ENCODE results near the gene MRPS17. TPM values are rescaled to one million over a fixed set of nuclear protein-coding genes. Genes with fewer than 3 reads are reported as not detected.

Gene MRPS17
- total and polyA plus RNA-seq, 2 donors (not counting 3 experiments of a cell fraction or from before 2014, with no cell fraction given), result 11.8 to 19.5 TPM

DNA sequence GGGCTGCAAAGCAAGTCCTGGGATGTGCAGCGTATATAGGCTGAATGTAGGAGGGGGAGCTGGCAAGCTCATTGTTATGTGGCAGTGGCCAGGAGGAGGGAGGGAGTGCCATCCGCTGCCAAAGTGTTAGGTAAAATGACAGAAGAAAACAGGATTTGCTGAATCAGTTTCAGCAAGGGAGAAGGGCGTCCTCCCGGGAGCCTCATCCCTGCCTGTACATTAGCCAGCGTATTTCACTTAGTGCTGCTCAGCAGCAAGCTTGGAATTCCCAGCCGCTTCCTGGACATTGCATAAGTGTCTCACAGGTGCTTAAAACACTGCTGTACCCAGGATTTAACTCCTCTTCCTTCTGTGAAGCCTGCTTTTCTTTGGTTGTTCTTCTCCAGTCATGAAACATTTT lies 15.2 kb downstream of the MRPS17 start:
- CTCF ChIA-PET, result no interaction called here
- no TSS peak for BruUV-seq (replicated peaks)
- no peaks in the 10 kb centered on the region for H4K20me1 ChIP-seq (replicated peaks; ENCODE audit: control insufficient read depth, extremely low read depth, insufficient read depth, low read length)
- H3K4me1 ChIP-seq (ENCODE audit: control insufficient read depth, extremely low read depth, insufficient read depth, low read length), result no peaks in the 10 kb centered on the region
- DNase-seq (ENCODE audit: low read depth, low spot score), result no peak
- H3K4me2 ChIP-seq (ENCODE audit: insufficient read depth, low read length), result no peak overlapping the region
- TF ChIP-seq JUN (IDR thresholded peaks at IDR 0.05; ENCODE audit: borderline replicate concordance, insufficient read depth, insufficient read length, low read depth), result no peak
- TF ChIP-seq, protein P1, sequence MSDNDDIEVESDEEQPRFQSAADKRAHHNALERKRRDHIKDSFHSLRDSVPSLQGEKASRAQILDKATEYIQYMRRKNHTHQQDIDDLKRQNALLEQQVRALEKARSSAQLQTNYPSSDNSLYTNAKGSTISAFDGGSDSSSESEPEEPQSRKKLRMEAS (IDR thresholded peaks at IDR 0.05; ENCODE audit: insufficient read depth, insufficient read length), result no peak
- TF ChIP-seq EZH2 (IDR thresholded peaks at IDR 0.05; ENCODE audit: borderline replicate concordance, low read depth, low read length, severe bottlenecking), result no peak
- TF ChIP-seq FOS (IDR thresholded peaks at IDR 0.05; ENCODE audit: borderline replicate concordance, insufficient read depth, low read length), result no peak
- no peak for TF ChIP-seq POLR2AphosphoS5 (IDR thresholded peaks at IDR 0.05; ENCODE audit: insufficient read depth, low read depth, low read length)
- no peak for TF ChIP-seq MYC (IDR thresholded peaks at IDR 0.05; ENCODE audit: low read depth, low read length)
- TF ChIP-seq POLR2A (IDR thresholded peaks at IDR 0.05; ENCODE audit: low read depth, low read length), result no peak
- TF ChIP-seq GATA2 (IDR thresholded peaks at IDR 0.05; ENCODE audit: insufficient read depth, insufficient read length, low read depth, low read length), result no peak
- TF ChIP-seq, protein P2, sequence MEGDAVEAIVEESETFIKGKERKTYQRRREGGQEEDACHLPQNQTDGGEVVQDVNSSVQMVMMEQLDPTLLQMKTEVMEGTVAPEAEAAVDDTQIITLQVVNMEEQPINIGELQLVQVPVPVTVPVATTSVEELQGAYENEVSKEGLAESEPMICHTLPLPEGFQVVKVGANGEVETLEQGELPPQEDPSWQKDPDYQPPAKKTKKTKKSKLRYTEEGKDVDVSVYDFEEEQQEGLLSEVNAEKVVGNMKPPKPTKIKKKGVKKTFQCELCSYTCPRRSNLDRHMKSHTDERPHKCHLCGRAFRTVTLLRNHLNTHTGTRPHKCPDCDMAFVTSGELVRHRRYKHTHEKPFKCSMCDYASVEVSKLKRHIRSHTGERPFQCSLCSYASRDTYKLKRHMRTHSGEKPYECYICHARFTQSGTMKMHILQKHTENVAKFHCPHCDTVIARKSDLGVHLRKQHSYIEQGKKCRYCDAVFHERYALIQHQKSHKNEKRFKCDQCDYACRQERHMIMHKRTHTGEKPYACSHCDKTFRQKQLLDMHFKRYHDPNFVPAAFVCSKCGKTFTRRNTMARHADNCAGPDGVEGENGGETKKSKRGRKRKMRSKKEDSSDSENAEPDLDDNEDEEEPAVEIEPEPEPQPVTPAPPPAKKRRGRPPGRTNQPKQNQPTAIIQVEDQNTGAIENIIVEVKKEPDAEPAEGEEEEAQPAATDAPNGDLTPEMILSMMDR (IDR thresholded peaks at IDR 0.05; ENCODE audit: extremely low read depth in 1 of 2, insufficient read depth in 1 of 2, low read depth in 1 of 2, low read length in 2 of 2), result no peak
- intact Hi-C loops (cut with micrococcal nuclease) (loop anchor here (10.0 kb wide), 2 partner anchors 222 to 392 kb away; partner anchors contain the start of gene VOPP1), dilution Hi-C loops (cut with MboI; ENCODE audit: extremely low pct_ligation_motif_present, low sequenced_read_pairs) (no loop called here)
- H3K9me1 ChIP-seq (replicated peaks; ENCODE audit: control insufficient read depth, extremely low read depth, insufficient read depth, low read length), result no peaks in the 10 kb centered on the region
- H3K9ac ChIP-seq (replicated peaks; ENCODE audit: extremely low read depth, insufficient read depth, low read length), result no peak overlapping the region
- no peak overlapping the region for H3K27ac ChIP-seq (ENCODE audit: insufficient read depth, low read depth, low read length)
- H3K9me3 ChIP-seq (replicated peaks; ENCODE audit: control insufficient read depth, insufficient read depth, low read length), result no peaks in the 10 kb centered on the region
- no peak overlapping the region for H2AFZ ChIP-seq (ENCODE audit: low read depth, low read length)
- peaks cover 0 to 3% of the 10 kb centered on the region in 2 experiments for H3K36me3 ChIP-seq (ENCODE audit: control insufficient read depth in 2 of 2, extremely low read depth in 1 of 2, insufficient read depth in 2 of 2, low read length in 2 of 2)
- POLR2A ChIA-PET, result no interaction called here
- no peak for FAIRE-seq
- no peaks in the 10 kb centered on the region for H3K27me3 ChIP-seq (ENCODE audit: control insufficient read depth in 2 of 2, insufficient read depth in 2 of 2, low read length in 2 of 2)
- H3K4me3 ChIP-seq (replicated peaks in 1 of 3; ENCODE audit: insufficient read depth in 1 of 3, low read depth in 1 of 3, low read length in 3 of 3), result no peak overlapping the region
- peaks cover 25% of the 10 kb centered on the region for H3K79me2 ChIP-seq (ENCODE audit: control insufficient read depth, insufficient read depth, low read length)
